Jurkat, Clone E6-1 (cell line): ENCODE results near the gene TBC1D24.
A peak's percentile ranks its signal among the peaks of the same experiment; 100 is the strongest.
"Not testable (repeated sequence)": the region's sequence is repeated elsewhere in the genome, so short reads cannot be mapped to it uniquely, and the experiment has no call there.

Source experiments
- DNase-seq: peaks from one replicate; pipeline ENCODE4 v3.0.0-alpha.2; 2011; ENCODE audit warnings: low read depth, low spot score
- H3K4me3 ChIP-seq: 2 replicates; pipeline ENCODE4 v1.5.1; 2011; ENCODE audit warnings: mild to moderate bottlenecking, low read length, control low read depth, moderate library complexity

TBC1D24 gene

GRCh38 chr16:2526135-2526534 lies 51.2 kb downstream of the TBC1D24 start:
- DNase-seq: no peak
- no peak overlapping the region for H3K4me3 ChIP-seq

- no peak overlapping the region for H3K4me3 ChIP-seq
- DNase-seq: no peak
These were observed 52.3 kb downstream of the TBC1D24 start for GRCh38 chr16:2527071-2527783.

- no peak overlapping the region for H3K4me3 ChIP-seq
- no peak for DNase-seq
These were observed 52.8 kb downstream of the TBC1D24 start for GRCh38 chr16:2527784-2528100.

GRCh38 chr16:2528161-2529060 lies 53.5 kb downstream of the TBC1D24 start:
- no peak overlapping the region for H3K4me3 ChIP-seq
- no peak for DNase-seq

- DNase-seq: no peak
- no peak overlapping the region for H3K4me3 ChIP-seq
These were observed 54.4 kb downstream of the TBC1D24 start for GRCh38 chr16:2529061-2529931.

GRCh38 chr16:2529961-2530628 lies 55.2 kb downstream of the TBC1D24 start:
- H3K4me3 ChIP-seq: no peak overlapping the region
- DNase-seq: no peak

- H3K4me3 ChIP-seq: no peak overlapping the region
- no peak for DNase-seq
These were observed 55.8 kb downstream of the TBC1D24 start for GRCh38 chr16:2530629-2531318.

- no peak for DNase-seq
- H3K4me3 ChIP-seq: peak within 1 kb of the TSS; percentile 59
These were observed 56.4 kb downstream of the TBC1D24 start, which contains the start of gene CEMP1 for GRCh38 chr16:2531371-2531695. TSS of gene CEMP1 (minus strand) at chr16:2531408. CDS start at chr16:2531073, 335 bp downstream.

- DNase-seq: peak; percentile 91
- H3K4me3 ChIP-seq: peak overlapping the region; percentile 59
These were observed 57.0 kb downstream of the TBC1D24 start for GRCh38 chr16:2531696-2532493.

GRCh38 chr16:2532494-2533141 lies 57.7 kb downstream of the TBC1D24 start:
- no peak for DNase-seq

GRCh38 chr16:2533142-2533755 lies 58.3 kb downstream of the TBC1D24 start:
- DNase-seq: not testable (repeated sequence)
- H3K4me3 ChIP-seq: peak overlapping the region; percentile 59

More at GRCh38 chr16:2532494-2533141, 57.7 kb downstream of the TBC1D24 start:
- peak overlapping the region; percentile 59 for H3K4me3 ChIP-seq

GRCh38 chr16:2533912-2534311 lies 59.0 kb downstream of the TBC1D24 start:
- no peak for DNase-seq
- no peak overlapping the region for H3K4me3 ChIP-seq

GRCh38 chr16:2534335-2534734 lies 59.4 kb downstream of the TBC1D24 start:
- H3K4me3 ChIP-seq, DNase-seq: not testable (repeated sequence)

- no peak overlapping the region for H3K4me3 ChIP-seq
These were observed 60.7 kb downstream of the TBC1D24 start for GRCh38 chr16:2535625-2536013.

GRCh38 chr16:2537451-2538379 lies 62.8 kb downstream of the TBC1D24 start, which contains the start of gene PDPK1:
TSS of gene PDPK1 (plus strand) at chr16:2538021. CDS start at chr16:2538113, 92 bp downstream.
- DNase-seq: peak; percentile 89
- peak within 1 kb of the TSS; percentile 69 for H3K4me3 ChIP-seq

More at GRCh38 chr16:2535625-2536013, 60.7 kb downstream of the TBC1D24 start:
- no peak for DNase-seq
